Activated CD8-positive, alpha-beta memory T cell treated with anti-CD3 and anti-CD28 coated beads, Interleukin-2, amount 50 U/mL, for 4 hours (primary cell): Measurements from ENCODE around the gene POLA1.

Experiments used
- DNase-seq: peaks from one replicate; pipeline ENCODE4 v3.0.0-alpha.2; 2020

The POLA1 gene

DNA sequence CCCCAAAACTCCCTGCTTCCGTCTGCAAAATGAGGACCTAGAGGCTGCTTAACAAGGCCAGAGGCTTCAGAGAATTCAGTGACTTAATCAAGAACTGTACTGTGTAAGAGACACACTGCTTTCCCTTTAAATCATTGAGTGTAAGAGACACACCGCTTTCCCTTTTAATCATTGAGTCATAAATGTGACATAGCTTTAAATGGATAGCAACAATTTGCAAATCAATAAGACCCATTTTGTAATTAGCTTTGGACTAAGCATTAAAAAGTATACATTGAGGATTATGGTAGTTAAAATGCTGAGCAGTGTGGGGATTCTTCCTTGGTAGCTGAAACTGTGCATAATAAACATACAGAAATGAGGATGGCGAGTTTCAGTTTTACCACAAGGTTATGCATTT lies 290.2 kb downstream of the POLA1 start:
- no peak for DNase-seq

DNA sequence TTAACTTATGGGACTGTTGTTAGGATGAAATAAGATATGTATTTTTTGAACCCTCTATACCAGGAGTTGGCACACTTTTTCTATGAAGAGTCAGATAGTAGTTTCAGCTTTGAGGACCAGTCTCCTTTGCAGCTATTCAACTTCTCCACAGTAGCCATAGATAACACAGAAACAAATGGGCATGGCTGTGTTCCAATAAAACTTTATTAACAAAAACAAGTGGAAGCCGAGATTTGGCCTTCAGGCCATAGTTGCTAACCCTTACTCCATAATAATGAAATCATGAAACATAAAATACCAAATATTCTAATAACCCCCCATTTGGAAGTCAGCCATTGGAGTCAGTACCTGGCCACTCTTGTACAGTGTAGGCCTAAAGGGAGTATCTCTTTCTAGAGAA lies 291.4 kb downstream of the POLA1 start:
- no peak for DNase-seq

DNA sequence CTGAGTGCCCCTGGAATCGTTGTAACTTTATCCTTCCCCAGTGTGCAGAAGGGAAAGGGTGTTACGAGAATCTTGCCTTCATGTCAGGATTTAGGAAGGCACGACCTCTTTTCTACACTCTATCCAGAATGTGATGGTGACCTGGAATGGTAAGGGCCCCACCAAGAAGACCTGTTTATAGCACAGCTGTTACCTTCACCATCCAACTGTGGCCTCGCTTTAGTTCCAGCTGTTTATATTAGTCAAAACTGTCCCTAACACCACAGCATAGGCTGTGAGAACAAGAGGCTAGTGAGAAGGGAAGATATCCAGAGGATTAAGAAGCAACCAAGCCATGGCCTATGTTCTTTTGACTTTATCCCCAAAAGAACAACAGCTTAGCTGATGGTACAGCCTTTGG lies 294.0 kb downstream of the POLA1 start:
- DNase-seq, result no peak

DNA sequence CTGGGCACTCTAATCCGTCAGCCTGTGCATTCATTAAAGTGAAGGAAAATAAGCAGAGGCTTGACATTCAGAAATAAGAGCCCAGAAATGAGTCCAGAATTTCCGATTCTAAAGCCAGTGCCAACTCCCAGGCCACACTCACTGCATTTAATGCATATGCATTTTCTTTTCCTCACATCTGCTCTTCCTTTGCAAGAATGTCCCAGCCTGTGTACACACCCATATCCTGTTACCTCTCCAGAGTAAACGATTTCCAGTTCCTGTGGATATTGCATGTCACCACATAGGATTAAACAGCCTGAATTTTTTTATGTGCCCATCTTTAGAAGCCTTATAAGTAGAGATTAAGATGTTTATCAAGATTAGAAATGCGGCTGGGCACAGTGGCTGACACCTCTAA lies 294.6 kb downstream of the POLA1 start:
- DNase-seq, result no peak

DNA sequence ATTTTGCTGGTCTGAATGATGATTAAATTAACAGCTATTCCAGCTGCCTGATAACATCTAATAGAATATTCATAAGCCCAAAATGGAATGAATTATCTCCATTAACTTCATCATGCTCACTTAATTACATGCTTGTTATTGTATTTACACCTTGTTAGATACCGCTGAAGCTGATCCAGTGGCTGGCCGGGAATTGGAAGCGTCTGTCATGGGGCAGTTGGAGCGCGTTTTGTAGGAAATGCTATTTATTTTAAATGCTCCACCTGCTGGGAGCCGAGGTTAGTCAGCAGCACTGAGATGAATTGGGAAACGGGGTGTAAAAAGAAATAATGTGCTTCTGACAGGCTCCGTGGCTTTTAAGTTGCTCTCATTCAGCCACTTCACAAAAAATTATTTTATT lies 296.8 kb downstream of the POLA1 start:
- DNase-seq, result no peak

DNA sequence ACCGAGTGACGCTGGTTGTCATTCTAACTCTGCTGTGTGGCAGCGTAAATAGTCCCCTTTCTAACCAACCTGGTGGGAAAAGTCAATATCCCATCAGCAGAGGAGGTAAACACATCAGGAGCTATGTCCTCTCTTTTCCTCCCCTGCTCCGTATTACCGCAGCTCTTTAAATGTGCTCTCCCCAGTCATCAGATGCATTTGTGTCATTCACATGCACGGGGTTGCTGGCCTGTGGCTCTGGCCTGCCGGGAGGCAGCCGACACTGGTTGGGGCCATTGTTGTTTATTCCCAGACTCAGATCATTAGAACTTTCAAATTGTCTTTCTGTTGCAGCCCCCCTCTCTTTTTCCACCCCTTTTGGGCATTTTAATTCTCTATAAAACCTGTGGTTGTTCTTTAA lies 300.2 kb downstream of the POLA1 start:
- no peak for DNase-seq

DNA sequence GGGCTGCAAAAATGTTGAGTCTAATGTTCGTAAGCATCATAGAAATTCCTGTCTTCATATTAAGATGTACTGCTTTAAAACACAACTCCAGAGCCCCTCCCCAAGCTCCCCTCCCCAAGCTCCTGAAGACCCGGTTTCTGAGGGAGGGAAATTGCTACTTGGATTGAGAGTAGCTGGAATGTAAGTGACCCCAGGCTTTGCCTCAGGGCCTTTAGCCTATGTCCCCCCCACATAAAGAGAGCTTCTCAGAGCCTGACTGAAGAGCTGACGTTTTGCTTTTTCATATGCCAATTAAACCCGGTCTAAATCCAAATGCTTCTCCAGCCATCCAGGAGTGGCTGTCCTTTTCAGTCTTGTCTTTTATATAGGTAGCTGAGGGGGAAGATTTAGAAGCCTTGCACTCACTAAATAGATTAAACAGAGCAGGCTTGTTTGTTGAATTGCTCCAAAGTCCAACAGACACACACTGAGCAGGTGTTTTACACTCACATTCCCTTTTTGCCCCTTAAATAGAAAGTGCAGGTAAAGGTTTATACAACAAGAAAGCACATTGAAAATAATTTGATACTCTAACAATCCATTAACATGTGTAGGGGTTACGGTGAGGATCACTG lies 302.5 kb downstream of the POLA1 start:
- DNase-seq, result no peak

DNA sequence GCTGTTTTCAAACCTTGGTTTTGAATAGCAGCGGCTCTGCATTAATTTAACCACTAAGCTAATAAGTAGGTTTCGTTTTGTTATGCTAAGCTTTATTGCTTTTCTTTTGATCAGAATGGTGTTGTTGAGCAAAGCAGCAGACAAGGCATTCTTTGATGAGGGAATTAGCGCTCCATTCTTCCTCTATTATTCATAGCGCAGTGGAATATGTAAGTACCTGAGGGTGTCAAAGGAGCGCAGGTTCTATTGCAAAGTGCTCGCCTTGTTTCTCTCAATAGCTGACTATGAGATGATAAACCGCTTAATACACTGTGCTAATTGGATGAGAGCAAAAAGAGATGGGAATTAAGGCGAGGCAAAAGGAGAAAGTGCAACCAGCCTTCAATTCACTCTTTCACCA lies 305.8 kb downstream of the POLA1 start:
- DNase-seq, result no peak

DNA sequence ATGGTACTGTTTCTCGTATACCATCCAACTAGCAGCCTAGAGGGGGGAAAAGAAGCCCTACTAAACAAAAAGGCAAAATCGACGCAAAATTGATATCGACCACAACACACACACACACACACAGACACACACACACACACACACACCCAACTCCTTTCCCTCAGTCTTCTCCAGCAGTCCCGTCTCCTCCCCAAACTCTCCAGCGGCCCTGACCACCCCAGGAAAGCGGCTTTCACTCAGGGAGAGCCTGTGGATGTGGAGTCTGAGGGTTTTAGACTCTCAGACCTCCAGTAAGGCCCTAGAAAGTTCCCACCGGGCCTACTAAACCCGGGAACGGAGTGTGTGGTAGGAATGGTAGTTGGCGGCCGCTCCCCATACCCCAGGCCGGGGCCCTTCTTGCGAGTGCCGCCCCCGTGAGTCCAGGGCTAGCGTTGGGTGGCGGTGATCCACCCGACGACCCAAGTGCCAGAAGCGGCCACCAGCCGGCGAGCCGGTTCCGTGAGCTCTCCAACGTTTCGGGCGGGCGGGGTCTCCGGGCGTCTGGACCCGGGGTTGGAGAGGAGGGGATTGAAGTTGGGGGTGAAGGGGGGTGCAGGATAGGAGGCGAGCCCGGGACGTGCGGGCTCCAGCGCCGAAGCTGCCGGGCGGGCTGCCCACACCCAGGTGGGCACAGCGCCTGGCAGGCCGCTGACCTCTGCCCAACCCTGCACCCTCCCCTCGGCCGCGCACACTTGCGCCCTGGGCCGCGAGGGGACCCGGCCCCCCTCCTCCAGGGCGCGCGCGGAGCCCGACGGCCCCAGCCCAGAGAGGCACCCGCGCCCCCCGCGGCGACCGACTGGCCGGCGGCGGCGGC lies 308.3 kb downstream of the POLA1 start:
- DNase-seq, result no peak

DNA sequence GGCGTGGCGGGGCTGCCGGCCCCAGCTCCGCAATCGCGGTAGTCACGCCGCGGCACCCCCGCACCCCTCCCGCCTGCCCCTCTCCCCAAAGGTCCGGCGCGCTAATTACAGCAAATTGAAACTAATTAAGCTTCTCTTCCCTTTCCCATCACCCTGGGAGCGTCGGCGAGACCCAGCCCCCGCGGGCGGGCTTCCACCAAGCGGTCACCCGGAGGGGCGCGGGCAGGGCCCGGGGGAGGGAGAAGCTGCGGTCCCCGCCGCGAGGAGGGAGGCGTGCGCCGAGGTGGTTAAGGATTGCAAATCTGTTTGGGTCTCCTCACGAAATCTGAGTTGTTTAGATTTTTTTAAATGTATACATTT lies 308.9 kb downstream of the POLA1 start:
- DNase-seq, result no peak

DNA sequence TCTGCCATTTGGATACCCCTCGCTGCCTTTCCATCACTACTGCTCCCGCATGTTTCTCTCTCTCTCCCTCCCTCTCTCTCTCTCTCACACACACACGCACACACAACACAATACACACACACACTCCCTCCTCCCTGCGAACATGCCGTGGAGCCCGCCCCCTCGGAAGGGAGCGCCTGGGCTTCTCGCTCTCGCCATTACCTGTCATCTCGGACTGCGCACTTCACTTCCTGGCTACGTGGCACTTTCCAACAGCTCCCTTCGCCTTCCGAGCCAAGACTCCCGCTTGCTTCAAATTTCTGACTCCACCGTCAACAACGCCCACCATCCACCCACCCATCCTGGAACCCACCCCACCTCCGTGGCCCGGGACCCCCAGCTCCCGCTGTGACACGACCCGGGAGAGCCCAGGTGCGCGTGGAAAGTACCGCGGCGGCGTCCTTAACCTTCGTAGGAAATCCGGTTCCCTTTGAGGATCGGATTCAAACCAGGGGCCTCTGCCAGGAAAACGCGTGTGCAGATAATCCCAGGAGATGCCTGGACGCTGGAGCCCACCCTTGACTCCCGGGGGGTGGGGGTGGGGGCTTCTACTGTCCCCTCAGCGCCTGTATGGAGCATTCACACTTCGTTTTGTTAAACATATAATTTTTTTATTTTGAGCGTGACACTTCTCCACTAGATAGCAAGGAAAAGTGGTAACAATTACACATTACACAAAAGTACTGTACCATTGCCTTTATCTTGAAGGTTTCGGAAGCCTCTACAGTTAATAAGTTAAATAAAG lies 309.5 kb downstream of the POLA1 start:
- no peak for DNase-seq

DNA sequence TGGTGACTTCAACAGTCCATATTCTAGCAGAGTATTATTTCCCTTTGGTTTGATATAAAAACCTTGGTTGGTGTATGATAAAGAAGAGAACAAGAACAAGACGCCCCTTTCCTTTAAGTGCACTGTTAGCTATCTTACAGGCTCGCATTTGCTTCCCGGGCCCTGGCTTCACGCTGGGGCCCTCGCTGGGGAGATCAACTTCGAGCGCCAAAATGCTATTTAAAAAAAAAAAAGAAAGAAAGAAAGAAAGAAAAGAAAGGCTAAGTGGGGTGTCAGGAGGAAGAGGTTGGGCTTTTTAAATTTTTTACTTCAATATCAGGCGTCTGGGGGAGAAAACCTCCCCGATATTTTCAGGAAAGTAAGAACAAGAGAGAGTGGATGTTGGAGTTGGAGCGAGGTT lies 310.3 kb downstream of the POLA1 start:
- DNase-seq, result no peak

DNA sequence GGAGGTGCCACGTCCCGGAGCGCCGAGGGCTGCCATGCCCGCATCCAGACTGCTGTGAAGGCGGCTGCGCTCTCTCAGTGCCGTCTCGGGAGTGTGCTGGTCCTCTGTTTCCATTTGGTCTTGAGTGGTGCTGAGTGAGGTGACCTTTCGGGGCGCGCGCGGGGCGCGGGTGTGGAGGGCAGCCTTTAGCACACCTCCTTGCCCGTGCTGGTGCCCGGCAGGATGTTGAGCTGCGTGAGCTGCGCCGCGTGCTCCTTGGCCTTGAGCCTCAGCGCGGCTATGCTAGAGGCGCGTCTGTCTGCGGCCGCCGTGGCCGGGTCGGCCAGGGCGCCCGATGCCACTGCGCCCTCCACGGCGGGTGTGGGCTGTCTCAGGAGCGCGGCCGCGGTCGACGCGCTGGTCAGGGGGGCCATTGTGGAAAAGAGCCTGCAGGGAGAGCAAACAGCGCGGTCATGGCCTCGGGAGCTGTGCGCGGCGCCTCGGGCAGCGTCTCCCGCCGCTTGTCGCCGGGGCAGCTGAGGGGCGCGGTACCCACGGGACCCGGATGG lies 310.8 kb downstream of the POLA1 start:
- DNase-seq, result no peak

DNA sequence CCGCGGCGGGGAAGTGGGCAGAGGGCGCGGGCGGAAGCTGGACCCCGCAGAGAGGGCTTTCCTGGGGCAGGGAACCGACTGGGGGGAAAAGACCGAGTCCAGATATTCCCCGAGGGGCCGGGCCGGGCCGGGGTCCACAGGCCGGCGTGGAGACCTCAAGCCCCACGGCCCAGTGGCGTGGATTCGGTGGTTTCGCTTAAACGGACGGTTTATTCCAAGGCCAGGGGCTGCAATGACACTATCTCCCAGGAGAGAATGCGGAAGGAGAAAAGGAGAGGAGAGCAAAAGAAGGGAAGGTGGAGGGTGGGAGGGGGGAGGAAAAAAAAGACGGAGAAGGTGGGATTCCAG lies 311.3 kb downstream of the POLA1 start:
- no peak for DNase-seq

DNA sequence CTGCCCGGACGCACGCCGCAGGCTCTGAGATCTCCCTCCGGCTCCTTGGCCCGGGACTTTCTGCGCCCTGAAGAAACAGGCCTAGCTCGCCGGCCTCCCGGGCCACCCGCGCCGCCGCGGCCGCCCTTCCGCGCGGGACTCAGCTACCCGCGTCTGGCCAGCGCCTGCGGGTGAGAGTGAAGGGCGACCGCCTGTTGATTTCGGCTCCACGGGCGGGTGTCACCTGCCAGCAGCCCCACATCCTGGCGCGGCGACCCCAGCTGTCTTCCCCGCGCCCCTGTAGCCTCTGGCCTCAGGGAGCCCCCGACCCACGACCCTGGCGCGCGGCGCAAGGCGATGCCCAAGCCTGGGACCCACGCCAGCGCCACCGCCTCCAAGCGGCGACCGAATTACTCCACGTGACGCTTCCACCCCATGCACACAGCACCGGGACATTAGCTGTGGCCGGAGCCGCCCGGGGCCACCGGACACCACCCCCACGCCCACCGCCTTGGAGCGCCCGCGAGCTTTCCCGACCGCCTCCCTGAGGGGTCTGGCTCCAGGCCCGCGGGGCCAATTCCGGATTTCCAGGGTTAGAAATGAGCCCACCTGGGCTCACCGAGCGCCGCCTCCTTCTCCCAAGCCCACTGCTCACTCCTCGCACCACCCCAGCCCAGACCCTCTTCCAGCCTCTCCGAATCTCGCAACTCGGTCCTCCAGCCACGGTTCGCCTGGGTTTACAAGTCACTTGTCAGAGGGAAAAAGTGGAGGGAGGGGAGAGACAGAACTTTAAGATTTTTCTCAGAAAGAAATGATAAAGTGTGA lies 311.9 kb downstream of the POLA1 start:
- no peak for DNase-seq

DNA sequence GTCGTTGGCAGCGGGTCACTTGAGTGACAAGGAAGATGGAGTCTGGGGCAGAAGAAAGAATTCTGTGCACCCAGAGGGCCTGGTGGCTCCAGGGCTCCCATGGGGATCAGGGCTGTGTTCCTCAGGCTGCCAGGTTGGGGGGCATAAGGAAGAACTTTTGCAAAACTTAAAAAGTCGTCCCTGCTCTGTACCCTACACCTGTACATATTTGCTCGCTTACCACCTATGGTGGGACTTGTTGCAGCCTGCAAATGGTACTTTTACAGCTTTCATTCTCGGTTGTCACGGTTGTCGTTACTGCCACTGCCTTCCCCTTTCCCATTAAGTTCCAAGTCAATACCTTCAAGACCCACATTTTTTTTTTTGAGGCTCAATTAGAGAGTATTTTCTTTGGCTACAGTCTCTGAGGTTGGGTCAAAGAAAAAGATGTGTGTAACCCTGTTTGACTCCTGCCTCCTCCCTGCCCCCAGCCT lies 312.9 kb downstream of the POLA1 start:
- no peak for DNase-seq

DNA sequence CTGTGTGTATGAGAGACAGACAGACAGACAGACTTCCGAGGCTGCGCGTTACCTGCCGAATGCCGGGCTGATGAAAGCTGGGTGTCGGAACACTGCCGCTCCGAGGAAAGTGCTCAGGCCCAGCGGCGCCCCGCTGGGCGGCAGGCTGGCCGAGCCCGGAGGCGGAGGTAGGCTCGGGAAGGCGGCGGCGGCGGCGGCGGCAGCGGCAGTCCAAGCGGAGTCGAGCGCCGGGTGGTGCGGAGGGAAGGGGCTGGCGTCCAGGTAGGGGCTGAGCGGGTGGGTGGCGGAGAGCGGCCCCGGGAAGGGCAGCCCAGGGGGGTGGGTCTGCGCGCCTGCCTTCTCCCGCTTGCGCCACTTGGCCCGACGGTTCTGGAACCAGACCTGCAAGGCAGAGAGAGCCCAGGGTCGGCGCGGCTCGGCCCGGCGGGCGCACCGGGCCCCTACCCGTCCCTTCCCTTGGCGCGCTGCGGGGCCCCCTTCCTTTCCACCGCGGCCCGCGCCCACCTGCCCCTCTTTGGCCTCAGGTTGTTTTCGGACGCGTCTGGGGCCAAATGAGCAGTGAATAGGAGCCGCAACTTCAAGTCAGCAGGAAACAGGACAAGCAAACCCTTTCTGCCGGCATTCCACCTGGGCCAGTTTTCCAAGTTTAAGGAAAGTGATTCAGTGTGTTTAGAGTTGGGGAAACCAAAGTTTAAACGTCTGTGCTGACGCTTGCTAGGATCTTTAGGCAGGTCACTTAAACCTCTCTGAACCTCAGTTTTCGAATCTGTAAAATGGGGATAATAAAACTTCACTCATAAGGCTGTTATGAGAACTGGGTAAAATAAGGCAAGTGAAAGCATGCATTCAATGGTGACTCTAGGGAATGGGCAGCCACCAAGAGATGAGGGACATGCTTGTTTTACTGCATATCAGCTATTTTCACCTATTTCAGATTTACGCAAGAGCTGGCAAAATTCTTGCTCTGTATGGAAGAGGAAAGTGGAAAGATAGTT lies 313.6 kb downstream of the POLA1 start:
- DNase-seq, result no peak

DNA sequence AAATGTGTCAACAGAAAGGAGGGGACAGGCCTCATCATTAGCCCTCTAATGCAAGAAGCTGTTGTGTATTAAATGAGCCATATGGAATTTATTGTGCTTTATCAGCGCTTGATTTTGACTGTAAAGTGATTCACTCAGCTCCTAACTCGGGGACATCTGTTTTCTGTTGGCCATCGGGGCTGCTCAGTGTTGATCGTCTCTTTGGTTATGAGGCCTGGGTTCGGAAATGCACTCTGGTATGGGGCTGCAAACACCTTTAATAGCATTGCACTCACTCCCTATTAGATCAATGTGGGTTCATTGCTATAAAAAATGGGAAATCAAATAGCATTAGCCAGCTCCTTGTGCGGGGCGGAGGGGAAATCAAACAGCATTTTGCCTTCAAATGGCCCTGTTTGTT lies 315.7 kb downstream of the POLA1 start:
- no peak for DNase-seq

DNA sequence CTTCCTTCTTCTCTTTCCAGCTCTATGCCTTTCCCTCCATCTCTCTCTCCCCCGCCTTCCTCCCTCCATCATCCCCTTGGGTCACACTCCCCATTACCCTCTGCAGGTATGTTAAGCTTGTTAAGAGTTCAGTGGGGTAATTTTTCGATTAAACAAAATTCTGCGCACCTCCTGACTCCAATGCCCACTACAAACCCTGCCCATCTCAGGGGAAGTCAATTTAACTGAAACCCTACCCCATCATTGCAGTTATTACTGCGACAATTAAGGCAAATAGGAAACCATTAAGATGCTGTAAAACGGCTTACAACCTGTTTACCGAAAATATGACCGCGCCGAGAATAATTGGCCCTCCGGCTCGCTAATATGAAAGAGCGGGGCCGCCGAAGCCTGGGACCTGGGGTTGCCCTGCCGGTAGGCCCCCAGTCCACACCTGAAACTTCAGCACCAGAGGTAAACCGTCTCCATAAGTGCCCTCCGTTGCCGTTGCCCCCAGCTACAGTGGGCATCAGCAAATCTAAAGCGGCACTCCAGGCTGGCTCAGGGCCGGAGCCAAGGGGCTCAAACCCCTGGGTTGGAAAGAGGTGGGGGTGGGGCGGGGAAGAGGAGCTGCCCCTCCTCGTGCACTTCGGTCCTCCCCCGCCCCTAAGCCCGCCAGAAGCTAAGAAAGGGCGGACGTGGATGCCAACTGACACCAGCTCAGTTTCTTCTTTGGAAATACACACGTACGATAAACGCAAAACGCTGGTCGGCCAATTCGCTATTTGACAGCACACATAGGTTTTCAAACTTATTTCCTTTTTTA lies 317.3 kb downstream of the POLA1 start:
- no peak for DNase-seq

DNA sequence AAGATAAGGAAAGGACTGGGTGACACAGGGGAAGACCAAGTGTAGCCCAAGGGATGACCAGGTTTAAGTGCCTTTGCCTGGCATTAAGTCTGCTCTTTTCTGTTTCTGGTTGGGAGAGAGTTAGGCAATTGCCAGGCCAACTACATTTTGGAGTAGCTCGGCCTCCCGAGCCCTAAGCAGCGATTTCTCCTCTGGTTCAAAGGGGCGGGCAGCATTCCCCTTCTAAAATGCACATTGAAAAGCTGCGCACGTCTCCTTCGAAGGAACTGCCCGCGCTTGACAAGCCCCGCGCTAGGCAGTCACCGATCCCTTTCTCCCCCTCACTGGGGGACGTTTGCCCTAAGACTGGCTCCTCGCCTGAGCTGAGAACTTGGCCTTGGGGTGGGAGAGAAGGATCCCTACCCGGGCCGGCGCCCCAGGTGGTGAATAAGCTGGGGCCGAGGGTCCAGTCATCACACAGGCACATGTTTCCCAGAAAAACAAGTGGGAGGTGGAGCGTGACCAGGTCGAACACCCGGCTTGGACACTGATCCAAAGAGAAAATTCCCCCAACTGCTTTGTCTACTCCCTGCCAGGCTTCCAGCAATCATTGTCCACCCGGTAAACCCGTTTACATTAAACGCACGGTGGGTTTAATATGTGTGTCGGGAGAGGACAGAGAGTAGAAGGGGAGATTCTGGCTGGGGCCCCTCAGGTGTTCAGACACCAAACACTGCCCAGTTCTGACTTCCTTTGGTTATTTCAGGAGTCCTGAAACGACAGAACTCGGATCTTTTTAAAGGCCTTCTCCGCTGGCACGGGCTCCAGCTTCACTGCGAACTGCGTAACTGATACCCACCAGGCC lies 318.1 kb downstream of the POLA1 start:
- DNase-seq, result no peak
